NCI-H2196 (cell line): ENCODE results near the gene JCHAIN.
"Not testable (repeated sequence)": the region's sequence is repeated elsewhere in the genome, so short reads cannot be mapped to it uniquely, and the experiment has no call there.

Experiments used
- DNase-seq: peaks from one replicate; lab custom pipeline; 2025; ENCODE audit not compliant: unreplicated experiment; lab: John Stamatoyannopoulos, UW

The JCHAIN gene

DNA sequence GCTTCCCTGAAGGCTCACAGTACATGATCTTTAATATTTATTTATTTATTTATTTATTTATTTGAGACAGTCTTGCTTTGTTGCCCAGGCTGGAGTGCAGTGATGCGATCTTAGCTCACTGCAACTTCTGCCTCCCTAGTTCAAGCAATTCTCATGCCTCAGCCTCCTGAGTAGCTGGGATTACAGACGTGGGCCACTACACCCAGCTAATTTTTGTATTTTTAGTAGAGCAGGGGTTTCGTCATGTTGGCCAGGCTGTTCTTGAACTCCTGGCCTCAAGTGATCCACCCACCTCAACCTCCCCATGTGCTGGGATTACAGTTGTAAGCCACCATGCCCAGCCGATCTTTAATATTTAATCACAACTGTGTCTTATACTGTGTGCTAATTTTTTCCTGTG, 15.6 kb downstream of the JCHAIN start:
- not testable (repeated sequence) for DNase-seq

DNA sequence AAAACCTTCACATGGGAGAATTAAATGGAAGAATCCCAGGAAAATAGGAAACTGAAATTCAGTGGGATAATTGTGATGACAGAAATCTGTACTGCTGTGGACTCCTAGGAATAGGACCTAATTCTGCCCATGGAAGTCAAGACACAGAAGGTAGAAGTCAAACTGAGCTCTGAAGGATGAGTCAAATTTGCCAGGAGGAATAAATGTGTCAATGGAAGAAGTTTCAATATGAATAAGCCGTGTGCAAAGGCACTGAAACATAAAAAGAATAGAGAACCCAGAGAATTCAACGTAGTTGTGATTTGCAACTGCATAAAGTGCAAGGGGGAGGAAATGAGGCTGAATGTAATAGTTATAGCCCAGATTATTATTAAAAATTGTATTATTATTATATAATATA, 26.1 kb downstream of the JCHAIN start:
- DNase-seq, result no peak

- DNase-seq, result no peak
Observed at GRCh38 chr4:70637239-70637913, 28.9 kb downstream of the JCHAIN start.

DNA sequence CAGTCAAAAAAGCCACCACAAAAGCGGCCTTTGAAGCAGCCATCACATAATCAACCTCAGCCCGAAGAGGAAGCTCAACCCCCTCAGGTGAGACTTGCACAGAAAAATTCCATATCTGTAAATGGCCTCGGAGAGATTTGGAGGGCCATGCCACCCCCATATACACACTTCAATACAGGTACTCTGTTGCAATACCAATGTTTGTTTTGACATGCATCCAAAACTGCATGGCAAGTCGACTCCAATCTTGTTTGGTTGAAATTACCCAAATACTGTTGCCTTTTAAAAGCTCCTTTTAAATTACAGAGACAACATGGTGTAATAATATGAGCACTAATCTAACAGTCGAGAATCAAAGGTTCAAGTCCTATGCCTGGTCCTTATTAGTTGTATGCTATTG, 31.8 kb downstream of the JCHAIN start:
- no peak for DNase-seq

GRCh38 chr4:70632028-70632427, 34.3 kb downstream of the JCHAIN start:
- DNase-seq, result no peak

- no peak for DNase-seq
Observed at GRCh38 chr4:70630162-70630561, 36.1 kb downstream of the JCHAIN start.

- DNase-seq, result no peak
Observed at GRCh38 chr4:70629469-70630090, 36.7 kb downstream of the JCHAIN start.

- no peak for DNase-seq
Observed at GRCh38 chr4:70628444-70628843, 37.9 kb downstream of the JCHAIN start, which contains the start of gene ENAM. TSS of gene ENAM (plus strand) at chr4:70628744. CDS start at chr4:70629501, 757 bp downstream.

DNA sequence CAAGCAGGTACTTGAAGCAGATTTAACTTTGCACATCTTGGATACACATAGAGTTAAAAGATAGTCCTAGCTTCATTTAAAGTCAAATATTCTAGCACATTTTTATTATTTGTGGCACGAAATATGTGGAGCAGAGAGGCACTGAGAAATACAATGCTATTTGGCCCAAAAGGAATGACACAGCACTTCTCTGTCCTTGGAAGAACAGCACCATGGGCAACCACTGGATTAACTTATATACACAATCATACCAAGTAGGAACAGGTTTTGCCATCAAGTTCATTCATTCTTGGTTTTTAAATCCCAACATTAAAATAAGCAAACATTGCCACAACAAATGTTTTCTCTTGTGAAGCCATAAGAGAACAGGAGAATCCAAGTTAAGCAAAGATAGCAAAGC, 38.7 kb downstream of the JCHAIN start:
- no peak for DNase-seq

DNA sequence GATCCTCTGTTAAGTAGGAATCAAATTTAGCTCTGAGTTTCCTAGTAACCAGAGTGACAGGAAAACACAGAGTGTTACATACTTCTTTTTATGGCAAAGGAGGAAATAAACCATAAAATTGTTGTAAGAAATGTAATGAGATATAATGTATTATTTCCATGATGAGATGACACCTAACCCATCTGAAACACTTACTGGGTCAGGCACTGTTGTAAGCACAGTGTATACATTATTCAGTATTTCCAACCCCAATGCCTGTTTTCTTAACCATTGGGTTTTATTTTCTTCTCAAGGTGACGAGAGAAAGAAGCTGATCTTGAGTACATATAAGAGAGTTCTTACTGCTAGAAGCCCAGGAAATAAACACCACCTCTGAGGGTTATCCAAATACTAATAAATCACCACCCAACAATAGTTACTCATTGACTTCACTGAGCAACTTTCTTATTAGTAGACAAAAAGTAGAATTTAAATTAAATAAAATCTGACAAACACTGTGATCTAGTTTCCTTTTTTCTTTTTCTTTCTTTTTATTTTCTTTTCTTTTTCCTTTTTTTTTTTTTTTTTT, 42.0 kb downstream of the JCHAIN start:
- DNase-seq, result no peak

DNA sequence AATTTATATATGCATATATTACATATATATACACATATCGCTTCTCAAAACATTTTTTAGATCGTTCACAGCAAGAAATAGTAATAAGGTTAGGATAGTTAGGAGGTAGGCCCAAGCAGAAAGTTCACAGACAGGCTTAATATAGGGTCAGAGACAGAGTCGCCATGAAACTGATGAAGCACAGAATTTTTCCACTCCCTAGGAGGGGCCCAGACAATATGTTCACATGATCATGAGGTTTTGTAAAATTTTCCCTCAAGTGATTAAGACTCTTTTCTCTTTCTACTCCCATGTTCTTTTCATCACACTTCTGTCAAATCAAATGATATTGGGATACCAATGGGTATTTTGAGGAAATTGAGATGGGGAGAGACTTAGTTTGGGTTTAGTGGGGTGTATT, 43.0 kb downstream of the JCHAIN start:
- DNase-seq, result no peak

DNA sequence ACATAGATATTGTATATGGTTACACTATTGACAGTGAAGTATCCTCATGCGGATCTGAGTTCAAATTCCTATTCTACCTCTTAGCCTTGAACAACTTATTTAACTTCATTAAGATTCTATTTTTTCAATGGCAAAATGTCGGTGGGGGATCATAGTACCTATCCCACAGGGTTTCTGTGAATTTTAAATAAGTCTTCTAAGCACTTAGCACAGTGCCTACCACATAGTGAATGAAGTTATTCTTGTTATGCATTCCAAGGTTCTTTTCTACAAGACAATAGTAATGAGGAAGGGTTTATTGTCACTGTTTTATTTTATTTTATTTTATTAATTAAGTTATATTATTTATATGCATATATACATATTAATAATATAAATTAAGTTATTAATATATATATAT, 46.5 kb downstream of the JCHAIN start:
- no peak for DNase-seq

DNA sequence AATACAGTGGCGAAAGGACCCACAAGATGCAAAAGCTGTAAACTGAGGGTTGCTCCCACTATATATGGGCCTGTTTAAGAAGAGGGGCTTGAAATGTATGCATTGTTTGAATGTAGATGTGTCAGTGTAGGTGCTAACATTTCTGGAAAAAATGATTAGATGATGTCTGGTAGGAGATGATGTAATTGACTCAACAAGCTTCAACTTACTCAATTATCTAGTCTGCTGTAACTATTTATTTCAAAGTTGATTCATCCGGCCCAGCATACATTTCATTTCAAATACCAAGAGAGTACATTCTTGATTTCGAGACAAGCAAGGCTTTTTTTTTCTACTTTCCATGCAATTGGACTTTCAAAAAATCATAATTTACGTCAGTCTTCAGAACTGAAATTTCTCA, 47.0 kb downstream of the JCHAIN start:
- no peak for DNase-seq

- no peak for DNase-seq
Observed at GRCh38 chr4:70614184-70614555, 52.1 kb downstream of the JCHAIN start.

GRCh38 chr4:70613306-70614183, 52.8 kb downstream of the JCHAIN start:
- no peak for DNase-seq

GRCh38 chr4:70608324-70608723, 58.0 kb downstream of the JCHAIN start:
- no peak for DNase-seq

DNA sequence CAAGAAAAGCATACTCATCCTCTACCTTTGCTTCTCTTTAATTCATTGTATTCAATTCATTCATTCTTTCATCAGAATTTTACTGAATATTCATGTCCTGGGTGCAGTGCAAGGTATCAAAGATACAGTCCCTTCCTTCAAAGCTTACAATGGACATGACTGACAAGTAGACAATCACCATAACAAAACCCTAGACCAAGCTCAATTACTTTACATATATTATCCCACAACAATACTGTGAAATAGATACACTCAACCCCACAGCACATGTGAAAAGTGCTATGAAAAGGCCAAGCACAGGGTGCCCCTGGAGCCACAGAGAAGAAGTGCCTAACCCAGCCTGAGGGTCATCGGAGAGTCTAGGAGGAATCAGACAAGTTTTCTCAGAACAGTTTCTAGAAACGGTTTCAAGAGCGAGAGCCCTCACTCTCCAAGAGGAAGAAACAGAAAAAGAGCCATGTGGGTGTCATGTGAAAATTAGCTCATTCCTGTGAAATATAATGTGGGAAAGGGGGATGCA, 58.9 kb downstream of the JCHAIN start:
- no peak for DNase-seq

- no peak for DNase-seq
Observed at GRCh38 chr4:70606459-70606858, 59.8 kb downstream of the JCHAIN start.
